GM23338 (cell line): ENCODE data around the gene THRB. TPM values are rescaled to one million over a fixed set of nuclear protein-coding genes. Genes with fewer than 3 reads are reported as not detected.

Experiments
- ATAC-seq: fragments of 200-7000 bp; cut with Tn5 transposase; 3 replicates; pipeline ENCODE4 v1.9.1; 2020
- DNase-seq: peaks from one replicate; pipeline ENCODE4 v3.0.0-alpha.2; 2015; ENCODE audit warnings: low spot score
- H2AFZ ChIP-seq: fragments of 200-600 bp; sonication (generic); 2 replicates; pipeline ENCODE4 v1.8.0; 2016; ENCODE audit warnings: antibody characterized with exemption, mild to moderate bottlenecking, moderate library complexity
- H3F3A ChIP-seq: fragments of 200-600 bp; sonication (generic); replicated peaks from 2 replicates; pipeline ENCODE4 v1.8.0; 2017; ENCODE audit warnings: antibody characterized with exemption, mixed run types, low read depth
- H3K27ac ChIP-seq: fragments of 200-600 bp; sonication (generic); 2 replicates; pipeline ENCODE4 v1.6.1; 2016; ENCODE audit warnings: low read depth
- H3K27me3 ChIP-seq: fragments of 200-600 bp; sonication (generic); 2 replicates; pipeline ENCODE4 v1.8.0; 2016; ENCODE audit warnings: mild to moderate bottlenecking, mixed run types, moderate library complexity; ENCODE audit not compliant: insufficient read depth
- H3K36me3 ChIP-seq: fragments of 200-600 bp; sonication (generic); 2 replicates; pipeline ENCODE4 v1.8.0; 2016; ENCODE audit warnings: mild to moderate bottlenecking; ENCODE audit not compliant: insufficient read depth
- H3K4me1 ChIP-seq: fragments of 200-600 bp; sonication (generic); 2 replicates; pipeline ENCODE4 v1.8.0; 2016; ENCODE audit warnings: mild to moderate bottlenecking, moderate library complexity; ENCODE audit not compliant: insufficient read depth
- H3K4me2 ChIP-seq: fragments of 200-600 bp; sonication (generic); 2 replicates; pipeline ENCODE4 v1.7.1; 2017; ENCODE audit warnings: mixed run types
- H3K4me3 ChIP-seq: fragments of 200-600 bp; sonication (generic); 2 replicates; pipeline ENCODE4 v1.6.1; 2016; ENCODE audit warnings: mixed run types
- H3K79me2 ChIP-seq: fragments of 200-600 bp; sonication (generic); replicated peaks from 2 replicates; pipeline ENCODE4 v1.8.0; 2017; ENCODE audit warnings: mild to moderate bottlenecking; ENCODE audit not compliant: insufficient read depth
- H3K9me2 ChIP-seq: fragments of 200-600 bp; sonication (generic); 2 replicates; pipeline ENCODE4 v1.8.0; 2017; ENCODE audit not compliant: insufficient read depth
- H4K20me1 ChIP-seq: fragments of 200-600 bp; sonication (generic); replicated peaks from 2 replicates; pipeline ENCODE4 v1.8.0; 2017; ENCODE audit warnings: mild to moderate bottlenecking; ENCODE audit not compliant: insufficient read depth
- H3K27ac Mint-ChIP-seq: 2 replicates; pipeline ENCODE4 v1.8.0; 2020; ENCODE audit warnings: inconsistent platforms, mild to moderate bottlenecking, moderate library complexity, mixed read lengths
- H3K27me3 Mint-ChIP-seq: 3 replicates; pipeline ENCODE4 v1.8.0; 2022; ENCODE audit warnings: low read depth, mild to moderate bottlenecking, moderate library complexity, mixed read lengths, inconsistent platforms; ENCODE audit not compliant: insufficient read depth, poor library complexity
- H3K36me3 Mint-ChIP-seq: 3 replicates; pipeline ENCODE4 v1.8.0; 2021; ENCODE audit warnings: low read depth, mild to moderate bottlenecking, inconsistent platforms, moderate library complexity, mixed read lengths
- H3K4me1 Mint-ChIP-seq: 3 replicates; pipeline ENCODE4 v1.8.0; 2020; ENCODE audit warnings: mild to moderate bottlenecking, inconsistent platforms, mixed read lengths
- H3K4me3 Mint-ChIP-seq: 3 replicates; pipeline ENCODE4 v1.8.0; 2021; ENCODE audit warnings: moderate library complexity, mild to moderate bottlenecking, inconsistent platforms, mixed read lengths
- H3K9me3 Mint-ChIP-seq: 3 replicates; pipeline ENCODE4 v1.8.0; 2020; ENCODE audit warnings: moderate library complexity, mild to moderate bottlenecking, inconsistent platforms, mixed read lengths
- CREB1 ChIP-seq: fragments of 250-450 bp; sonication (Bioruptor Pico); IDR thresholded peaks from 2 replicates; pipeline ENCODE4 v1.5.0; 2020; ENCODE audit warnings: low read depth, mild to moderate bottlenecking, moderate library complexity
- CTCF ChIP-seq, 2 experiments: fragments of 200-600 bp in 1 of 2; sonication (generic) in 1 of 2; conservative IDR thresholded peaks; 2 replicates each; pipeline versions ENCODE4 v1.5.1 to v1.6.1; 2016 to 2017; ENCODE audit warnings: antibody characterized with exemption in 2 of 2, low read depth in 2 of 2, mild to moderate bottlenecking in 2 of 2, moderate library complexity in 1 of 2
- ETS1 ChIP-seq: IDR thresholded peaks from 2 replicates; pipeline ENCODE4 v1.6.1; 2016; ENCODE audit warnings: antibody characterized with exemption
- EZH2 ChIP-seq: fragments of 200-600 bp; sonication (generic); IDR thresholded peaks from one replicate; pipeline ENCODE4 v1.8.0; 2017; ENCODE audit warnings: antibody characterized with exemption, mild to moderate bottlenecking, low read depth; ENCODE audit not compliant: unreplicated experiment
- EZH2phosphoT487 ChIP-seq: fragments of 200-600 bp; sonication (generic); IDR thresholded peaks from one replicate; pipeline ENCODE4 v1.8.1; 2018; ENCODE audit warnings: antibody characterized with exemption; ENCODE audit not compliant: unreplicated experiment
- JUNB ChIP-seq: IDR thresholded peaks from one replicate; pipeline ENCODE4 v1.6.1; 2016; ENCODE audit warnings: antibody characterized with exemption; ENCODE audit not compliant: unreplicated experiment
- NANOG ChIP-seq: IDR thresholded peaks from 2 replicates; pipeline ENCODE4 v1.6.1; 2016; ENCODE audit warnings: antibody characterized with exemption, borderline replicate concordance
- POLR2AphosphoS5 ChIP-seq: IDR thresholded peaks from 2 replicates; pipeline ENCODE4 v1.6.1; 2016; ENCODE audit warnings: antibody characterized with exemption, low read depth
- REST ChIP-seq: IDR thresholded peaks from one replicate; pipeline ENCODE4 v1.6.1; 2018; ENCODE audit warnings: antibody characterized with exemption; ENCODE audit not compliant: unreplicated experiment
- STAT1 ChIP-seq: IDR thresholded peaks from one replicate; pipeline ENCODE4 v1.6.1; 2016; ENCODE audit warnings: antibody characterized with exemption; ENCODE audit not compliant: unreplicated experiment
- ZNF114 ChIP-seq: fragments of 250-450 bp; sonication (Bioruptor Pico); IDR thresholded peaks from 2 replicates; pipeline ENCODE4 v1.5.0; 2020; ENCODE audit warnings: mild to moderate bottlenecking, moderate library complexity
- ZNF331 ChIP-seq: fragments of 250-450 bp; sonication (Bioruptor Pico); IDR thresholded peaks from 2 replicates; pipeline ENCODE4 v1.5.0; 2020; ENCODE audit warnings: low read depth, mild to moderate bottlenecking, moderate library complexity
- ZNF462 ChIP-seq: fragments of 250-450 bp; sonication (Bioruptor Pico); IDR thresholded peaks from 2 replicates; pipeline ENCODE4 v1.5.0; 2020; ENCODE audit warnings: mild to moderate bottlenecking, moderate library complexity
- polyA plus RNA-seq: library from polyadenylated mRNA; unstranded; fragments of >200 nt; fragmentation: Nextera tagmentation; extraction: Ambion mirVana; gene quantifications from 2 replicates; pipeline ENCODE4 v1.2.1, GENCODE V29; 2016
- total RNA-seq: library from RNA; depleted of rRNA; stranded (reverse); fragments of >200 nt; shearing (Covaris generic); gene quantifications from 2 replicates; pipeline ENCODE4 v1.2.3, GENCODE V29; 2014

The THRB gene
- total and polyA plus RNA-seq, 2 experiments from 2014 or later, result 1.7 to 3.2 TPM

- Histone ChIP-seq H3K27ac (no peak overlapping the region), H4K20me1 (no peaks in the 10 kb centered on the region), H3F3A (no peaks in the 10 kb centered on the region), H2AFZ (no peak overlapping the region), H3K36me3 (no peaks in the 10 kb centered on the region), H3K79me2 (no peaks in the 10 kb centered on the region), H3K4me3 (no peak overlapping the region), H3K27me3 (no peaks in the 10 kb centered on the region), H3K9me2 (no peaks in the 10 kb centered on the region), H3K4me1 (no peaks in the 10 kb centered on the region), H3K4me2 (no peak overlapping the region)
- H3K4me1 Mint-ChIP-seq, result peaks cover 8% of the 10 kb centered on the region; the same call in 2 of the 3 replicates
- no peaks in the 10 kb centered on the region for H3K36me3 Mint-ChIP-seq
- no peak for TF ChIP-seq REST
- no peak for TF ChIP-seq JUNB
- no peak for TF ChIP-seq CTCF (conservative IDR thresholded peaks at IDR 0.05; ENCODE audit: low read depth in 2 of 2)
- TF ChIP-seq ZNF114 (CRISPR knock-in tag), result no peak
- TF ChIP-seq CREB1 (CRISPR knock-in tag), result no peak
- no peak for TF ChIP-seq ZNF462
- no peak for TF ChIP-seq ETS1
- no peak for TF ChIP-seq POLR2AphosphoS5
- no peak for TF ChIP-seq STAT1
- no peak for TF ChIP-seq ZNF331 (CRISPR knock-in tag)
- no peak for TF ChIP-seq NANOG
- TF ChIP-seq EZH2phosphoT487, result no peak
- TF ChIP-seq EZH2, result no peak
- ATAC-seq (no peak), DNase-seq (no peak)
- peaks cover 6% of the 10 kb centered on the region for H3K27me3 Mint-ChIP-seq
- no peaks in the 10 kb centered on the region for H3K9me3 Mint-ChIP-seq
- H3K27ac Mint-ChIP-seq, result no peak overlapping the region
- no peak overlapping the region for H3K4me3 Mint-ChIP-seq
Observed at GRCh38 chr3:24145481-24145880, 349.2 kb downstream of the THRB start.
